HEK293T (cell line): ENCODE measurements around the gene SLC9A9.

ENCODE experiments used
- ARNT ChIP-seq: fragments of 450-650 bp; IDR thresholded peaks from 2 replicates; pipeline ENCODE4 v1.6.1; 2017; ENCODE audit warnings: mild to moderate bottlenecking
- BHLHE40 ChIP-seq: fragments of 450-650 bp; IDR thresholded peaks from 2 replicates; pipeline ENCODE4 v1.6.1; 2016; ENCODE audit warnings: mild to moderate bottlenecking, moderate library complexity, borderline replicate concordance
- CTBP1 ChIP-seq: fragments of 450-650 bp; IDR thresholded peaks from 2 replicates; pipeline ENCODE4 v1.6.1; 2016; ENCODE audit warnings: borderline replicate concordance
- ELF4 ChIP-seq: fragments of 450-650 bp; IDR thresholded peaks from 2 replicates; pipeline ENCODE4 v1.6.1; 2017; ENCODE audit warnings: antibody characterized with exemption
- FOXA1 ChIP-seq: fragments of 450-650 bp; IDR thresholded peaks from 2 replicates; pipeline ENCODE4 v1.6.1; 2016; ENCODE audit warnings: mild to moderate bottlenecking
- FOXK2 ChIP-seq: fragments of 450-650 bp; IDR thresholded peaks from 2 replicates; pipeline ENCODE4 v1.6.1; 2016; ENCODE audit warnings: mild to moderate bottlenecking
- FOXM1 ChIP-seq: fragments of 450-650 bp; IDR thresholded peaks from 2 replicates; pipeline ENCODE4 v1.6.1; 2017; ENCODE audit warnings: mild to moderate bottlenecking, borderline replicate concordance
- L3MBTL2 ChIP-seq: fragments of 450-650 bp; conservative IDR thresholded peaks from 2 replicates; pipeline ENCODE4 v1.6.1; 2016; ENCODE audit warnings: mild to moderate bottlenecking
- NFRKB ChIP-seq: fragments of 450-650 bp; IDR thresholded peaks from 2 replicates; pipeline ENCODE4 v1.6.1; 2016; ENCODE audit warnings: mild to moderate bottlenecking, moderate library complexity
- PKNOX1 ChIP-seq: fragments of 450-650 bp; IDR thresholded peaks from 2 replicates; pipeline ENCODE4 v1.6.1; 2016
- SP1 ChIP-seq: fragments of 450-650 bp; IDR thresholded peaks from 2 replicates; pipeline ENCODE4 v1.6.1; 2017
- SUZ12 ChIP-seq: fragments of 450-650 bp; IDR thresholded peaks from 2 replicates; pipeline ENCODE4 v1.6.1; 2016; ENCODE audit warnings: mild to moderate bottlenecking
- TARDBP ChIP-seq: fragments of 450-650 bp; IDR thresholded peaks from 2 replicates; pipeline ENCODE4 v1.6.1; 2016
- ZNF384 ChIP-seq: fragments of 450-650 bp; IDR thresholded peaks from 2 replicates; pipeline ENCODE4 v1.6.1; 2016

- TF ChIP-seq BHLHE40 (no peak), ZNF384 (no peak), TARDBP (no peak), CTBP1 (no peak), PKNOX1 (no peak), ARNT (no peak), ELF4 (no peak), SP1 (no peak), SUZ12 (no peak), L3MBTL2 (no peak), FOXM1 (no peak), FOXA1 (no peak), NFRKB (no peak), FOXK2 (no peak)
Measured at GRCh38 chr3:143287403-143287802, 560.9 kb downstream of the SLC9A9 start.
